ENCODE results near the gene MYO16.

DNA sequence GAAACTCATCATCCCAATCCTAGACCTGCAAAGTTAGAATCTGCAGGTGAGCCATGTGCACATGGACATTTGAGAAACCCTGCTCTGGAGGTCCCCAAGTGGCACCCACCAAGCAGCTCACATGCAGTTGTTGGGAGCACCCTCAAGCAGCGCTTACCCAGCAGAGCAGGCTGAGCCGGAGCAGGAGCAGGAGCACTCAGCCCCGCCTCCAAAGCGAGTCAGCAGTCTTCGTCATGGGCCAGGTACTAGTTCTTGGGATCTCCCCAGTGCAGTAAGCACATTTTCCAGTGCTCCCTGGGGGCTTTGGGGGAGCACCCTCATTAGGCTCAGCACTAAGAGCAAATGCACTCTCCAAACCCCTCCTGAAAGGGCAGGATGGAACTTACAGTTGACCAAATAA is 584.3 kb downstream of the MYO16 start:
- TF ChIP-seq, protein P1, sequence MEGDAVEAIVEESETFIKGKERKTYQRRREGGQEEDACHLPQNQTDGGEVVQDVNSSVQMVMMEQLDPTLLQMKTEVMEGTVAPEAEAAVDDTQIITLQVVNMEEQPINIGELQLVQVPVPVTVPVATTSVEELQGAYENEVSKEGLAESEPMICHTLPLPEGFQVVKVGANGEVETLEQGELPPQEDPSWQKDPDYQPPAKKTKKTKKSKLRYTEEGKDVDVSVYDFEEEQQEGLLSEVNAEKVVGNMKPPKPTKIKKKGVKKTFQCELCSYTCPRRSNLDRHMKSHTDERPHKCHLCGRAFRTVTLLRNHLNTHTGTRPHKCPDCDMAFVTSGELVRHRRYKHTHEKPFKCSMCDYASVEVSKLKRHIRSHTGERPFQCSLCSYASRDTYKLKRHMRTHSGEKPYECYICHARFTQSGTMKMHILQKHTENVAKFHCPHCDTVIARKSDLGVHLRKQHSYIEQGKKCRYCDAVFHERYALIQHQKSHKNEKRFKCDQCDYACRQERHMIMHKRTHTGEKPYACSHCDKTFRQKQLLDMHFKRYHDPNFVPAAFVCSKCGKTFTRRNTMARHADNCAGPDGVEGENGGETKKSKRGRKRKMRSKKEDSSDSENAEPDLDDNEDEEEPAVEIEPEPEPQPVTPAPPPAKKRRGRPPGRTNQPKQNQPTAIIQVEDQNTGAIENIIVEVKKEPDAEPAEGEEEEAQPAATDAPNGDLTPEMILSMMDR (IDR thresholded peaks at IDR 0.05; ENCODE audit: insufficient read depth, low read length, poor library complexity, severe bottlenecking): no peak
- no peak for TF ChIP-seq EZH2phosphoT487 (conservative IDR thresholded peaks at IDR 0.05; ENCODE audit: low read length)
